GM21515 (cell line): ENCODE measurements around the gene IFT172.
"Not testable (repeated sequence)": the region's sequence is repeated elsewhere in the genome, so short reads cannot be mapped to it uniquely, and the experiment has no call there.

ENCODE experiments used
- ATAC-seq: cut with Tn5 transposase; IDR thresholded peaks from one replicate; pipeline ENCODE4 v1.9.1; 2021; ENCODE audit not compliant: unreplicated experiment

IFT172 gene

GRCh38 chr2:27427863-27428212 lies 61.7 kb downstream of the IFT172 start:
- no peak for ATAC-seq

GRCh38 chr2:27425039-27425438 lies 64.5 kb downstream of the IFT172 start:
- not testable (repeated sequence) for ATAC-seq

- no peak for ATAC-seq
Measured at GRCh38 chr2:27422958-27423357, 66.6 kb downstream of the IFT172 start.

GRCh38 chr2:27421660-27422250 lies 67.8 kb downstream of the IFT172 start:
- ATAC-seq = no peak

- ATAC-seq = no peak
Measured at GRCh38 chr2:27420996-27421395, 68.5 kb downstream of the IFT172 start.

GRCh38 chr2:27416151-27416550 lies 73.4 kb downstream of the IFT172 start:
- ATAC-seq = no peak

GRCh38 chr2:27412419-27413152 lies 77.0 kb downstream of the IFT172 start:
- ATAC-seq = no peak

GRCh38 chr2:27409321-27410073 lies 80.0 kb downstream of the IFT172 start, which contains the start of gene PPM1G:
Gene PPM1G (minus strand): TSS chr2:27409591. CDS start chr2:27409422, 169 bp downstream.
- peak; percentile 92 for ATAC-seq

GRCh38 chr2:27408601-27409320 lies 80.8 kb downstream of the IFT172 start:
- peak; percentile 27 for ATAC-seq

- ATAC-seq = no peak
Measured at GRCh38 chr2:27407798-27408491, 81.6 kb downstream of the IFT172 start.

- ATAC-seq = no peak
Measured at GRCh38 chr2:27400348-27401135, 89.0 kb downstream of the IFT172 start.

- no peak for ATAC-seq
Measured at GRCh38 chr2:27398962-27399361, 90.6 kb downstream of the IFT172 start.
